A549 treated with RU486 at 1 μM for 4 hours (cell line): ENCODE data around the gene CETN3. TPM values are rescaled to one million over a fixed set of nuclear protein-coding genes. Genes with fewer than 3 reads are reported as not detected.

Experiments
- total RNA-seq: library from RNA; stranded (reverse); fragments of 200-300 nt; extraction: Qiagen RNA extraction; gene quantifications from 5 replicates; pipeline ENCODE4 v1.2.3, GENCODE V29; 2022; ENCODE audit warnings: low read depth

The CETN3 gene
- 15.7 to 32.5 TPM (median 24.0 TPM) in 5 replicates for total RNA-seq

GRCh38 chr5:90409318-90410177, at the start of gene CETN3:
Gene CETN3, minus strand, starts transcription at chr5:90409756. Its CDS starts 95 bp downstream, at chr5:90409661.

Other genes with a start within 250 kb of the CETN3 start
- 1.1 to 3.3 TPM (median 3.1 TPM) in 5 replicates for gene MBLAC2, start 65.0 kb upstream of the CETN3 start, total RNA-seq
- gene POLR3G, start 65.1 kb upstream of the CETN3 start, total RNA-seq = 12.6 to 19.9 TPM (median 14.5 TPM) in 5 replicates
- 3.8 to 10.6 TPM (median 8.4 TPM) in 5 replicates for gene LYSMD3, start 119.8 kb upstream of the CETN3 start, total RNA-seq
- gene ADGRV1, start 149.0 kb upstream of the CETN3 start, total RNA-seq = 0.42 to 1.1 TPM (median 0.82 TPM) in 5 replicates